Type B pancreatic cell (in vitro differentiated cells): ENCODE data around the gene LBX2. TPM values are rescaled to one million over a fixed set of nuclear protein-coding genes. Genes with fewer than 3 reads are reported as not detected.

ENCODE experiments used
- DNase-seq: peaks from one replicate; pipeline ENCODE4 v3.0.0; 2021; ENCODE audit warnings: mixed read lengths; ENCODE audit not compliant: unreplicated experiment; ENCODE audit errors: extremely low spot score
- H3K27ac Mint-ChIP-seq: 2 replicates; pipeline ENCODE4 v1.8.0; 2021; ENCODE audit warnings: mild to moderate bottlenecking, mixed read lengths
- H3K27me3 Mint-ChIP-seq: 2 replicates; pipeline ENCODE4 v1.8.0; 2021; ENCODE audit warnings: mixed read lengths
- H3K36me3 Mint-ChIP-seq: 2 replicates; pipeline ENCODE4 v1.8.0; 2021; ENCODE audit warnings: mixed read lengths
- H3K4me1 Mint-ChIP-seq: one replicate; pipeline ENCODE4 v1.8.0; 2021; ENCODE audit warnings: mixed read lengths; ENCODE audit not compliant: unreplicated experiment
- H3K4me3 Mint-ChIP-seq: 2 replicates; pipeline ENCODE4 v1.8.0; 2021; ENCODE audit warnings: mild to moderate bottlenecking, mixed read lengths
- H3K9me3 Mint-ChIP-seq: 2 replicates; pipeline ENCODE4 v1.8.0; 2021; ENCODE audit warnings: mixed read lengths
- CTCF ChIP-seq: fragments of 200-600 bp; sonication (generic); conservative IDR thresholded peaks from 2 replicates; pipeline ENCODE4 v1.5.0; 2021; ENCODE audit warnings: antibody characterized with exemption, mild to moderate bottlenecking
- total RNA-seq: library from RNA; stranded (reverse); gene quantifications from 2 replicates; pipeline ENCODE4 v1.2.1, GENCODE V29; 2021; ENCODE audit warnings: low replicate concordance

LBX2 gene
- total RNA-seq, 1 donor from 2014 or later = 2.8 TPM

- Mint-ChIP-seq H3K27ac (no peak overlapping the region), H3K4me3 (peak overlapping the region; percentile 100), H3K4me1 (peaks cover 21% of the 10 kb centered on the region), H3K9me3 (no peaks in the 10 kb centered on the region), H3K36me3 (peaks cover 12% of the 10 kb centered on the region), H3K27me3 (no peaks in the 10 kb centered on the region)
- no peak for TF ChIP-seq CTCF
- DNase-seq = no peak
Observed at GRCh38 chr2:74481431-74481830, 18.0 kb downstream of the LBX2 start.

GRCh38 chr2:74474899-74475298 lies 24.5 kb downstream of the LBX2 start:
- Mint-ChIP-seq H3K4me1 (peaks cover 11% of the 10 kb centered on the region), H3K9me3 (no peaks in the 10 kb centered on the region), H3K27me3 (no peaks in the 10 kb centered on the region), H3K27ac (peak overlapping the region; percentile 41), H3K36me3 (peaks cover 19% of the 10 kb centered on the region), H3K4me3 (no peak overlapping the region)
- no peak for DNase-seq
- TF ChIP-seq CTCF = peak; percentile 50

- peaks cover 9% of the 10 kb centered on the region for H3K4me1 Mint-ChIP-seq
- no peak overlapping the region for H3K4me3 Mint-ChIP-seq
- no peak overlapping the region for H3K27ac Mint-ChIP-seq
- no peaks in the 10 kb centered on the region for H3K27me3 Mint-ChIP-seq
- no peak for TF ChIP-seq CTCF
- DNase-seq = no peak
- H3K36me3 Mint-ChIP-seq = peaks cover 19% of the 10 kb centered on the region
- no peaks in the 10 kb centered on the region for H3K9me3 Mint-ChIP-seq
Observed at GRCh38 chr2:74474481-74474880, 24.9 kb downstream of the LBX2 start.

GRCh38 chr2:74472945-74473258 lies 26.5 kb downstream of the LBX2 start:
- Mint-ChIP-seq H3K27me3 (no peaks in the 10 kb centered on the region), H3K27ac (peak overlapping the region; percentile 97), H3K36me3 (peaks cover 16% of the 10 kb centered on the region), H3K4me3 (peak overlapping the region; percentile 99), H3K4me1 (peaks cover 9% of the 10 kb centered on the region), H3K9me3 (no peaks in the 10 kb centered on the region)
- no peak for DNase-seq
- TF ChIP-seq CTCF = no peak

- peaks cover 16% of the 10 kb centered on the region for H3K36me3 Mint-ChIP-seq
- no peaks in the 10 kb centered on the region for H3K27me3 Mint-ChIP-seq
- DNase-seq = peak; percentile 96
- H3K4me1 Mint-ChIP-seq = peaks cover 9% of the 10 kb centered on the region
- no peaks in the 10 kb centered on the region for H3K9me3 Mint-ChIP-seq
- peak within 1 kb of the TSS; percentile 97 for H3K27ac Mint-ChIP-seq
- H3K4me3 Mint-ChIP-seq = peak within 1 kb of the TSS; percentile 99
- no peak for TF ChIP-seq CTCF
Observed at GRCh38 chr2:74472086-74472944, 27.1 kb downstream of the LBX2 start, which contains the start of gene MRPL53. TSS of gene MRPL53 (minus strand) at chr2:74472680. CDS start at chr2:74472660, 20 bp downstream.
